B cell (primary cell): ENCODE results near the gene POMGNT1.

ENCODE experiments used
- EZH2 ChIP-seq: IDR thresholded peaks from 2 replicates; pipeline ENCODE4 v1.6.1; 2012; ENCODE audit warnings: borderline replicate concordance, low read depth, mild to moderate bottlenecking, moderate library complexity, low read length; ENCODE audit not compliant: insufficient read depth, poor library complexity, severe bottlenecking
- TF ChIP-seq, protein P1 (sequence below): fragments of 200-600 bp; IDR thresholded peaks from one replicate; pipeline ENCODE4 v1.8.0; 2022; ENCODE audit warnings: antibody characterized with exemption, mild to moderate bottlenecking

DNA sequence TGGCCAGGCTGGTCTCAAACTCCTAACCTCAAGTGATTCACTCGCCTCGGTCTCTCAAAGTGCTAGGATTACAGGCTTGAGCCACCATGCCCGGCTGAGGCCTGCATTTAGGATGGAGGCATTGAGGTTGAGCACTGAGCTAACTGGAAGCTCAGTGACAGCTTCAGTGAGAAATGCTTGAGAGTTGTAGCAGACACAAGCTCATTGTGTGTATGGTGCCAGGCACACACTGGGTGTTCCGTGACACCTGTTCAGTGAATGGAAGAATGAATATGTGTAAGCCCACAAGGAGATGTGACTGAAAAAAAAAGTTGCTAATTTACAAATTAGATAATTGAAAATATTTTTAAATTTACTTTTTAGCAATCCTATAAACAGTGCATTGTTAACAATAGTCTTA lies 26.7 kb upstream of the POMGNT1 start:
- TF ChIP-seq, protein P1, sequence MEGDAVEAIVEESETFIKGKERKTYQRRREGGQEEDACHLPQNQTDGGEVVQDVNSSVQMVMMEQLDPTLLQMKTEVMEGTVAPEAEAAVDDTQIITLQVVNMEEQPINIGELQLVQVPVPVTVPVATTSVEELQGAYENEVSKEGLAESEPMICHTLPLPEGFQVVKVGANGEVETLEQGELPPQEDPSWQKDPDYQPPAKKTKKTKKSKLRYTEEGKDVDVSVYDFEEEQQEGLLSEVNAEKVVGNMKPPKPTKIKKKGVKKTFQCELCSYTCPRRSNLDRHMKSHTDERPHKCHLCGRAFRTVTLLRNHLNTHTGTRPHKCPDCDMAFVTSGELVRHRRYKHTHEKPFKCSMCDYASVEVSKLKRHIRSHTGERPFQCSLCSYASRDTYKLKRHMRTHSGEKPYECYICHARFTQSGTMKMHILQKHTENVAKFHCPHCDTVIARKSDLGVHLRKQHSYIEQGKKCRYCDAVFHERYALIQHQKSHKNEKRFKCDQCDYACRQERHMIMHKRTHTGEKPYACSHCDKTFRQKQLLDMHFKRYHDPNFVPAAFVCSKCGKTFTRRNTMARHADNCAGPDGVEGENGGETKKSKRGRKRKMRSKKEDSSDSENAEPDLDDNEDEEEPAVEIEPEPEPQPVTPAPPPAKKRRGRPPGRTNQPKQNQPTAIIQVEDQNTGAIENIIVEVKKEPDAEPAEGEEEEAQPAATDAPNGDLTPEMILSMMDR = no peak
- no peak for TF ChIP-seq EZH2
